Right hindlimb (tissue), 1 donor: Measurements from ENCODE around the gene CBLL1.

Experiments
- DNase-seq: peaks from one replicate; pipeline ENCODE4 v3.0.0-alpha.2; 2018

The CBLL1 gene, protein sequence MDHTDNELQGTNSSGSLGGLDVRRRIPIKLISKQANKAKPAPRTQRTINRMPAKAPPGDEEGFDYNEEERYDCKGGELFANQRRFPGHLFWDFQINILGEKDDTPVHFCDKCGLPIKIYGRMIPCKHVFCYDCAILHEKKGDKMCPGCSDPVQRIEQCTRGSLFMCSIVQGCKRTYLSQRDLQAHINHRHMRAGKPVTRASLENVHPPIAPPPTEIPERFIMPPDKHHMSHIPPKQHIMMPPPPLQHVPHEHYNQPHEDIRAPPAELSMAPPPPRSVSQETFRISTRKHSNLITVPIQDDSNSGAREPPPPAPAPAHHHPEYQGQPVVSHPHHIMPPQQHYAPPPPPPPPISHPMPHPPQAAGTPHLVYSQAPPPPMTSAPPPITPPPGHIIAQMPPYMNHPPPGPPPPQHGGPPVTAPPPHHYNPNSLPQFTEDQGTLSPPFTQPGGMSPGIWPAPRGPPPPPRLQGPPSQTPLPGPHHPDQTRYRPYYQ

GRCh38 chr7:107743567-107744344 lies at the start of gene CBLL1:
Gene CBLL1, plus strand, starts transcription at chr7:107744142. Its CDS starts 22 bp downstream, at chr7:107744164.
- peak; percentile 99 for DNase-seq

DNA sequence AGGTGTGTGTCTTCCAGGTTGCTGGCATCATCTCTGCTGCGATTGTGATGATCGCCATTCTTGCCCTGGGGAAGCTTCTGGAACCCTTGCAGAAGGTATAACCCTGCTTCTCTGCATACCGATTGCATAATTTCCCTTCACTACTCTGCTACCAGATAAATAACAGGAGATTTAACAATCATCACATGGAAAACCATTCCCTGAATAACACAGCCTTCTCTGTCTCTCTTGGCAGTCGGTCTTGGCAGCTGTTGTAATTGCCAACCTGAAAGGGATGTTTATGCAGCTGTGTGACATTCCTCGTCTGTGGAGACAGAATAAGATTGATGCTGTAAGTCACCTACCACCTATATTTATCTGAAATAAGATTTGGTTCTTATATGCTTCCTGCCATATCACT lies 49.6 kb upstream of the CBLL1 start:
- peak; percentile 67 for DNase-seq

DNA sequence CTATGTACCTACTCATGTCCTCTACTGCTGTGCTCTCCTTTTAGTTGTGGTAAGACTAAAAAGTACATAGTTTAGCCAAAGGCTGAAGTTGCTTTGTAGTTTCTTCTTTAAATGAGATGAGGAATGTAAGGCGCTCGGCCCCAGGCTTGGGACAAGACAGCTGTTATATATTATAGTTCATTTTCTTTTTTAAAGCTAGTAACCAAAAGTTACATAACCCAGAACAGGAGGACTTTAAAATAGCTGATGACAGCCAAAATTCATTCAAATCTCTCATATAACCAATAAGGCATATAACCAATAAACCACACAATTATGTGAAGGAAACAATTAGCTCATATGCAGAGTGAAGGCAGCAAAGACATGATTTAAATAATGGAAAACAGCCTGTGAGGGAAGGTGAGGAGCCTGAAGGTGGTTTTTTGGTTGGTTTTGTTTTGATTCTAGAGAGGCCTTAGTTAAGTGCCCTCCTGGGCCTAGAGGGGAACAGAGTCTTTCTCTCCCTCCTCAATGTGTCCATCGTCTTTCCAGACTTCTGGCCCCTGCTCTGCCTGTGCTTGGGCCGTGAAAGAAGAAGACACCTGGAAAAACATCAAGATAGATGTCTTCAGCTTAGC lies 47.5 kb upstream of the CBLL1 start:
- no peak for DNase-seq

GRCh38 chr7:107697321-107698049 lies 46.5 kb upstream of the CBLL1 start:
- peak; percentile 35 for DNase-seq

- DNase-seq, result no peak
Measured at GRCh38 chr7:107700570-107700969, 43.4 kb upstream of the CBLL1 start.

- no peak for DNase-seq
Measured at GRCh38 chr7:107701191-107701590, 42.8 kb upstream of the CBLL1 start.

GRCh38 chr7:107703219-107703618 lies 40.7 kb upstream of the CBLL1 start:
- DNase-seq, result no peak

- DNase-seq, result no peak
Measured at GRCh38 chr7:107703872-107704271, 40.1 kb upstream of the CBLL1 start.

- no peak for DNase-seq
Measured at GRCh38 chr7:107708956-107709355, 35.0 kb upstream of the CBLL1 start.

DNA sequence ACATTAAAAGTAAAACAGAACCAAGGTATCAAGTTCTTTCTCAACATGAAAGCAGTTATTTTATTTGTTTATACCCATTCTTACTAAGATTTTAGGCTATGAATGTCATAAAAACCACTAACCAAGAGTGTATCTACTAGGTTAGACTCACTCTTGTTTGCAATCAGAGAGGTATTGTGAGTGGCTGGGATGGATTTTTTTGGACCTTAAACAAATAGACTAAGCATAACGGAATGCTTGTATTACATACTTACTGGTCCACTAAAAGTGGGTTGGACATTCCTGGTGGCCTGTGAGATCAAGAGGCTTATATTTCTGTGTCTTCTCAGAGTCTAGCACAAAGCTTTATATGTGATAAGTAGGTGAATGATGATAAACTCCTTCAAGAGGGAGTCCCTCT lies 32.6 kb upstream of the CBLL1 start:
- no peak for DNase-seq

DNA sequence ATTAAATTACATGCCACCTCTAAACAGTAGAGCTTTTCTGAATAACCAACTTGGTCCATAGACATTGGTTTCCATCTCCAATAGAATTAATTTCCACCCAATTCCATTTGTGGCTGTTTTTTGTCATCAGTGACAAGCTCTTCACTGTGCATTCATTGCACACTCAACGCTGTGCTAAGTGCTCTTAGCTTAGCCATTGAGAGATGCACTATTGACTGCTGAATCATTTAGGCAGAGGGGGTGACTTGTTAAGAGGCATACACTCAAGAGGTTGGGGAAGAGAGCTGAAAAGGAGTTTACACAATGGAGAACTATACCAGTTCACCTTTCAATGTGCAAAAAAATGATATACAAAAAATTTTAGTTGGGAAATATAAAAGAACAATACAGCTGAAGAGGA lies 31.9 kb upstream of the CBLL1 start:
- DNase-seq, result no peak

DNA sequence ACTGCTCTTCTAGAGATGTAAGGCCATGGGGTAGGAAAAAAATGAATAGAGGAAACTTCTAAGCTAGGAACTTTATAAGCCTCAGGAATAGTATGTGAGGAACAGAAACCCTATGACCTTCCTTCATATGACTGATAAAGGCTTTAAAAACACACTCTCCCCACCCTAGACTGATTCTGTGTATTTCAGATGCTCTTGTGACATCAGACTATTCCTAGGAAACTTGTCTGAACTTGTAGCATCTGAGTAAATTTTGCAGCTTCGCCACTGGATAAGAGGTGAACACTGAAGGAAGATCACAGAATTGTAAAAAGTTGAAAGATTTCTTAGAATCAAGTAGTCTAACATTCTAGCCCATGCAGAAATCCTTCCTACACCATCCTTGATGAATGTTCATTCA lies 31.0 kb upstream of the CBLL1 start:
- DNase-seq, result no peak

DNA sequence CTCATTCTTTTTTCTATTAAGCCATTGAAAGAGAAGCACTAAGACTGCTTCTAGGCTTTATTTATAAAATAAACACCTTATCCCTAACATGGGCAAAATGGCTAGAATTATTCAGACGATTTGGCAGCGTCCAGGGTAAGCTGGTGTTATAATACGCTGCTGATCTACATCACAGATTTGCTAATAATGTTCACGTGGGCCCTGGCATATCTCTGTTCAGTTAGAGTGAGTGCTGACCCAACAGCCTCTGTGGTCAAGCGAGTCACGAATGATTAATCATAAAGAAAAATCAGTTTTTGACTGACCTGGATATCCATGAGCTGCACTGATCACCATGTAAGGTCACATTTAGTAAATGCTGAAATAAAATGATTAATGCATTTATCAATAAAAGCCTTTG lies 28.4 kb upstream of the CBLL1 start:
- DNase-seq, result no peak

- no peak for DNase-seq
Measured at GRCh38 chr7:107718456-107719193, 25.3 kb upstream of the CBLL1 start.

DNA sequence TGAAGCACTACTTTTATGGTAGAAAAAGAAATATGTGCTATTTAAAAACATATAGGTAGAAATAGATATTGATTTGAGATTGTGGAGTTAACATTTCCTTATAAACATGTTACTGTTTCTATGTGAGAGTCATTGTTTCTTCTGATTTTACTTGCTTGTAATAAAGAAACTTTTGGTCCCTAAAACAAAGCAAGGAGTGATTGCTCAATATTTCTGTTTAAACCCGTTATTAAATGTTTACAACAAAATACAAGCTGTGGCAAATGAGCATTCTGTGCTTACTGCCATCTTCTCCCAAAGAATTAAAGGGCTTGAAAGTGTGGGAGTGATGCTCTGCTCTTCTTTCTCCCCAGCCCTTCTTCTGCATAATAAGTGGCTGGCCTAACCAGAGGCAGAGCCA lies 22.7 kb upstream of the CBLL1 start:
- no peak for DNase-seq

DNA sequence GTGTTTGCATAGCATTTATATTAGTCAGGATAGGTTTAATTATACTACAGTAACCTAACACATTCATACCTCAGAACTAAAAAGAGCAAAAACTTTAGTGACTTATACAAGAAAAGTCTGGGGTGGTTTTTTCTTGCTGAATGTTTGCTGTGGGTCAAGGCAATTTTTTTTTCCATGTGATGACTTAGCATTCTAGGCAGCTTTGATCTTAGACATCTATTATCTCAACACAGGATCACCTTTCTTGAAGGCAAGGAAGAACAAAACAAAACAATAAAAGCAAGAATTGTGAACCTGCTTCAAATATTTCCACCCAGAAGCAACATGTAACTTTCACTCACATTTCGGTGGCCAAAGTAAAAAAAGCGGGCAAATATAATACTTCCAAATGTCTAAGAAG lies 20.7 kb upstream of the CBLL1 start:
- no peak for DNase-seq

DNA sequence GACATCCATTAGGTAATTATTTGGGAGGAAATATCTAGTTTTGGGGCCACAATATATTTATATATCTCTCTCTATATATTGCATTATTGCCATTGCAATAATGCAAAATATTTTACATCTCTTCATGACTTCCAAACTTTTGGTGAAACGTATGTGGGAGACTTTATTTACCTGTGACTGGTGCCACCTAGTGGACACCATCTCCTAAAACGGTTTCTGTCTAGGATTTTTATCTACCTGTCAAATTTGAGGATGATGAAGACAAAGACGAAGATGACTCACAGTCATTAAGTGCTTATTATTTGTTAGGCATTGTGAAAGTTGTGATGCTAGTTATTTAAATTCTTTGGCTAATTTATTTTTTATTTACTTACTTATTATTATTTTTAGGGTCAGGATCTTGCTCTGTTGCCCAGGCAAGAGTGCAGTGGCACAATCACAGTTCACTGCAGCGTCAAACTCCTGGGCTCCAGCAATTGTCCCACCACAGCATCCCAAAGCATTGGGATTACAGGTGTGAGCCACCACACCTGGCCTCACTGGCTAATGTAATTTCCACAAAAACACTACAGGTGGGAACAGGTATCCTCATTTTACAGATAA lies 18.7 kb upstream of the CBLL1 start:
- peak; percentile 22 for DNase-seq

DNA sequence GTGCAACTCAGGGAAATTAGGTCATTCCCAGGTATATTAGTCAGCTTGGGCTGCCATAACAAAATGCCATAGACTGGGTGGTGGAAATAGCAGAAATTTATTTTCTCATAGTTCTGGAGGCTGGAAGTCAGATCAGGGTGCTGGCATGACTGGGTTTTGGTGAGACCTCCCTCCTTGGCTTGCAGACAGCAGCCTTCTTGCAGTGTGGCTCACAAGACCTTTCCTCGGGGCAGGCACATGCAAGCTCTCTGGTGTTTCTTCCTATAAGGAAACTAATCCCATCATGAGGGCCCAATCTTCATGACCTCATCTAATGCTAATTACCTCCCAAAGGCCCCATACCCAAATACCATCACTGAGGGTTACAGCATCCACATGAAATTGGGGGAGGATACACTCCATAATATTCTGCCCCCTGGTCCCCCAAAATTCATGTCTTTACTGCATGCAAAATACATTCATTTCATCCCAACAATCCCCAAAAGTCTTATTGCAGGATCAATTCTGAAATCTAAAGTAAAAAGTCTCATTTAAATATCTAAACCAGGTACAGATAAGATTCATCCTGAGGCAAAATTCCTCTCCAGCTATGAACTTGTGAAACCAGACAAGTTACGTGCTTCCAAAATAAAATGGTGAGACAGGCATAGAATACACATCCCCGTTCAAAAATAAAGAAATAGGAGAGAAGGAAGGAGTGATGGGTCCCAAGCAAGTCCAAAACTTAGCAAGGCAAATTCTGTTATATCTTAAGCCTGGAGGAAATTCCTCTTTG lies 17.4 kb upstream of the CBLL1 start:
- DNase-seq, result no peak

DNA sequence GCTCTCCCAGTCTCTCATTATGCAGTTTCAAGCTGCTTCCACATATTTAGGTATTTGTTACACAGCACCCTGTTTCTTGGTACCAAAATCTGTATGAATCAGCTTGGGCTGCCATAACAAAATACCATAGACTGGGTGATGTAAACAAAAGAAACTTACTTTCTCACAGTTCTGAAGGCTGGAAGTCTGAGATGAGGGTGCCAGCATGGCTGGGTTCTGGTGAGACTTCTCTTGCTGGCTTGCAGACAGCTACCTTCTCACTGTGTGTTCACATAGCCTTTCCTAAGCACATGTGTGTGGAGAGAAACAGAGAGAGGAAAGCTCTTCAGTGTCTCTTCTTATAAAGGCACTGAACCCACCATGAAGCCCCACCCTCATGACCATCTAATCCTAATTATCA lies 15.7 kb upstream of the CBLL1 start:
- DNase-seq, result no peak

DNA sequence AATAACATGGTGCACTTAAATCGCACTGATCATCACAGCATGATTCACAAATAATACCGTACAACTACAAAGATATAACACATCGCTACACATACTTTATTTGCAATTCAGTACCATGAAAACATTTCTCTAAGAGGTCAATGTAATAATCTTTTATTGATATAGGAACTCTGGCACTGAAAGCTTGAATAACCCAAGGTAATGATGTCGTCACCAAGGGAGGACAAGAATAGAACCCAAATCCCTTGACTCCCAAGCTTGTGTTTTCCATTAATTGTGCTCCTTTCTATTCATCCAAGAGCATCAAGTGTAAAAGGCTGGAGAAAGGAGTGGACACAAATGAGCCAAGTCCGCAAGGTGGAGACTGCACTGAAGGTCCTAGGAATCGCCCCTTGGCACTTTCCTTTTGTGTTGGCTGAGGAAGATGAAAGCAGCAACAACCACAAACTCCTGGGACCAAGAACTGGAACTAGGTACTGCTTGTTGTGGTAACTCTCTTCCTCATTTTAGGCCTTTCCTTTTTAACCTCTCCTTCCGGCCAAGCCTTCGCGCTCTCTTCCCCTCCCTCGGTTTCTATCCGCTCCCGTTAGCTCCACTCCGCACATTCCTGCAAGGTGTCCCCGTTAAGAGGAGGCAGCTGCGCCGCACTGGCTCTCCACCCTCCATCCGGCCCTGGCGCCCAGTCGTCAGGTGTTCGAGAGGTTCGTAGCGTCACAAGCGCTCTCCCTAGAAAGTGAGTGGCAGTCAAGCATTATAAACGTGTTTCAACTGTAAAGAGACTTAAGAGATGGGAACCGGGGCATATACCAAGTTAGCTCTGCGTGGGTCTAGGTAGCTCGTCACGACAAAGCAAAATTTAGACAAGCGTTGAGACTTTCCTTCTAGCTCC lies 1.0 kb upstream of the CBLL1 start:
- no peak for DNase-seq
